ENCODE results near the gene RPL10L.

RPL10L gene

GRCh38 chr14:46663382-46663781, 11.8 kb upstream of the RPL10L start:
- no CpG with 5 or more reads among the region's 4 CpGs for WGBS (ENCODE audit: extremely low coverage, insufficient coverage, insufficient read length)
- no peak overlapping the region for H3K4me3 ChIP-seq (ENCODE audit: low read depth, low read length)
- H3K23ac ChIP-seq (ENCODE audit: low read length), result no peak overlapping the region
- no peaks in the 10 kb centered on the region for H3K9me3 ChIP-seq (ENCODE audit: insufficient read depth, low read depth, low read length)
- no peaks in the 10 kb centered on the region for H3K36me3 ChIP-seq (ENCODE audit: control insufficient read depth in 1 of 2, insufficient read depth in 2 of 2, low read length in 2 of 2)
- no peak overlapping the region for H4K8ac ChIP-seq (ENCODE audit: low read depth, low read length)
- no peak overlapping the region for H3K4me2 ChIP-seq (ENCODE audit: low read length)
- H3K4me1 ChIP-seq (ENCODE audit: control insufficient read depth in 1 of 2, insufficient read depth in 2 of 2, low read length in 2 of 2), result no peaks in the 10 kb centered on the region
- no peak overlapping the region for H4K12ac ChIP-seq (ENCODE audit: low read depth, low read length)
- H3K9ac ChIP-seq (ENCODE audit: low read length), result no peak overlapping the region
- no peak overlapping the region for H3K27ac ChIP-seq (ENCODE audit: low read depth, low read length)
- H3K27me3 ChIP-seq (ENCODE audit: insufficient read depth, low read length), result no peaks in the 10 kb centered on the region
- H3K4ac ChIP-seq (ENCODE audit: low read depth, low read length), result no peak overlapping the region
- no peak overlapping the region for H2BK12ac ChIP-seq (ENCODE audit: low read length)
- no peak overlapping the region for H2AK5ac ChIP-seq (ENCODE audit: low read length)
- DNase-seq, result no peak
- H3K79me2 ChIP-seq (ENCODE audit: control insufficient read depth, insufficient read depth, low read length, poor library complexity), result no peaks in the 10 kb centered on the region
- H2BK5ac ChIP-seq (ENCODE audit: low read depth, low read length, poor library complexity), result no peak overlapping the region
- no peak overlapping the region for H3K18ac ChIP-seq (ENCODE audit: low read length)
- no peak overlapping the region for H3K14ac ChIP-seq (ENCODE audit: low read length)
- no peak overlapping the region for H2BK120ac ChIP-seq (ENCODE audit: insufficient read depth, low read length, poor library complexity)
- H2AFZ ChIP-seq (ENCODE audit: insufficient read depth, low read length, poor library complexity), result no peak overlapping the region
- no peak overlapping the region for H4K91ac ChIP-seq (ENCODE audit: low read depth, low read length)
- no peaks in the 10 kb centered on the region for H3K79me1 ChIP-seq (ENCODE audit: low read length)

- H3K27me3 ChIP-seq (ENCODE audit: insufficient read depth, low read length), result no peaks in the 10 kb centered on the region
- H3K36me3 ChIP-seq (ENCODE audit: control insufficient read depth in 1 of 2, insufficient read depth in 2 of 2, low read length in 2 of 2), result no peaks in the 10 kb centered on the region
- H3K4me3 ChIP-seq (ENCODE audit: low read depth, low read length), result no peak overlapping the region
- no peak overlapping the region for H4K8ac ChIP-seq (ENCODE audit: low read depth, low read length)
- no peak for DNase-seq
- WGBS (ENCODE audit: extremely low coverage, insufficient coverage, insufficient read length), result no CpG with 5 or more reads among the region's 1 CpG
- no peak overlapping the region for H3K4me2 ChIP-seq (ENCODE audit: low read length)
- no peak overlapping the region for H2AFZ ChIP-seq (ENCODE audit: insufficient read depth, low read length, poor library complexity)
- no peak overlapping the region for H3K9ac ChIP-seq (ENCODE audit: low read length)
- no peaks in the 10 kb centered on the region for H3K79me1 ChIP-seq (ENCODE audit: low read length)
- H3K4ac ChIP-seq (ENCODE audit: low read depth, low read length), result no peak overlapping the region
- H2BK5ac ChIP-seq (ENCODE audit: low read depth, low read length, poor library complexity), result no peak overlapping the region
- no peak overlapping the region for H2BK120ac ChIP-seq (ENCODE audit: insufficient read depth, low read length, poor library complexity)
- H3K14ac ChIP-seq (ENCODE audit: low read length), result no peak overlapping the region
- no peak overlapping the region for H4K91ac ChIP-seq (ENCODE audit: low read depth, low read length)
- no peak overlapping the region for H3K23ac ChIP-seq (ENCODE audit: low read length)
- H3K4me1 ChIP-seq (ENCODE audit: control insufficient read depth in 1 of 2, insufficient read depth in 2 of 2, low read length in 2 of 2), result no peaks in the 10 kb centered on the region
- H2BK12ac ChIP-seq (ENCODE audit: low read length), result no peak overlapping the region
- H3K27ac ChIP-seq (ENCODE audit: low read depth, low read length), result no peak overlapping the region
- no peak overlapping the region for H3K18ac ChIP-seq (ENCODE audit: low read length)
- H3K9me3 ChIP-seq (ENCODE audit: insufficient read depth, low read depth, low read length), result no peaks in the 10 kb centered on the region
- H2AK5ac ChIP-seq (ENCODE audit: low read length), result no peak overlapping the region
- no peak overlapping the region for H4K12ac ChIP-seq (ENCODE audit: low read depth, low read length)
- no peaks in the 10 kb centered on the region for H3K79me2 ChIP-seq (ENCODE audit: control insufficient read depth, insufficient read depth, low read length, poor library complexity)
These were observed 10.1 kb upstream of the RPL10L start for GRCh38 chr14:46661728-46662127.

- Histone ChIP-seq H3K4me2 (ENCODE audit: low read length) (no peak overlapping the region), H2AK5ac (ENCODE audit: low read length) (no peak overlapping the region), H3K27ac (ENCODE audit: low read depth, low read length) (no peak overlapping the region)
These were observed 1.6 kb upstream of the RPL10L start for GRCh38 chr14:46653031-46653755.

GRCh38 chr14:46646796-46647195, 4.8 kb downstream of the RPL10L start:
- no peaks in the 10 kb centered on the region for H3K4me1 ChIP-seq (ENCODE audit: control insufficient read depth in 1 of 2, insufficient read depth in 2 of 2, low read length in 2 of 2)
- no peak overlapping the region for H3K4me2 ChIP-seq (ENCODE audit: low read length)
- no peak overlapping the region for H4K8ac ChIP-seq (ENCODE audit: low read depth, low read length)
- H2BK120ac ChIP-seq (ENCODE audit: insufficient read depth, low read length, poor library complexity), result no peak overlapping the region
- H3K27me3 ChIP-seq (ENCODE audit: insufficient read depth, low read length), result no peaks in the 10 kb centered on the region
- H2BK5ac ChIP-seq (ENCODE audit: low read depth, low read length, poor library complexity), result no peak overlapping the region
- H3K23ac ChIP-seq (ENCODE audit: low read length), result no peak overlapping the region
- no peak overlapping the region for H3K4ac ChIP-seq (ENCODE audit: low read depth, low read length)
- H2BK12ac ChIP-seq (ENCODE audit: low read length), result no peak overlapping the region
- H2AK5ac ChIP-seq (ENCODE audit: low read length), result no peak overlapping the region
- no peak overlapping the region for H3K9ac ChIP-seq (ENCODE audit: low read length)
- H3K36me3 ChIP-seq (ENCODE audit: control insufficient read depth in 1 of 2, insufficient read depth in 2 of 2, low read length in 2 of 2), result no peaks in the 10 kb centered on the region
- H3K79me2 ChIP-seq (ENCODE audit: control insufficient read depth, insufficient read depth, low read length, poor library complexity), result no peaks in the 10 kb centered on the region
- H3K79me1 ChIP-seq (ENCODE audit: low read length), result no peaks in the 10 kb centered on the region
- no peak overlapping the region for H2AFZ ChIP-seq (ENCODE audit: insufficient read depth, low read length, poor library complexity)
- H4K91ac ChIP-seq (ENCODE audit: low read depth, low read length), result no peak overlapping the region
- H3K9me3 ChIP-seq (ENCODE audit: insufficient read depth, low read depth, low read length), result peaks cover 2% of the 10 kb centered on the region
- H4K12ac ChIP-seq (ENCODE audit: low read depth, low read length), result no peak overlapping the region
- no peak overlapping the region for H3K18ac ChIP-seq (ENCODE audit: low read length)
- H3K14ac ChIP-seq (ENCODE audit: low read length), result no peak overlapping the region
- no peak for DNase-seq
- no peak overlapping the region for H3K4me3 ChIP-seq (ENCODE audit: low read depth, low read length)
- H3K27ac ChIP-seq (ENCODE audit: low read depth, low read length), result no peak overlapping the region

More at GRCh38 chr14:46653031-46653755, 1.6 kb upstream of the RPL10L start:
- DNase-seq, result no peak
- no peaks in the 10 kb centered on the region for H3K79me1 ChIP-seq (ENCODE audit: low read length)
- no peak overlapping the region for H3K23ac ChIP-seq (ENCODE audit: low read length)
- H2BK5ac ChIP-seq (ENCODE audit: low read depth, low read length, poor library complexity), result no peak overlapping the region
- no peaks in the 10 kb centered on the region for H3K27me3 ChIP-seq (ENCODE audit: insufficient read depth, low read length)
- H2AFZ ChIP-seq (ENCODE audit: insufficient read depth, low read length, poor library complexity), result no peak overlapping the region
- H3K9me3 ChIP-seq (ENCODE audit: insufficient read depth, low read depth, low read length), result peaks cover 2% of the 10 kb centered on the region
- no peak overlapping the region for H4K8ac ChIP-seq (ENCODE audit: low read depth, low read length)
- no peak overlapping the region for H3K9ac ChIP-seq (ENCODE audit: low read length)
- H2BK120ac ChIP-seq (ENCODE audit: insufficient read depth, low read length, poor library complexity), result no peak overlapping the region
- no peak overlapping the region for H3K18ac ChIP-seq (ENCODE audit: low read length)
- no peak overlapping the region for H3K4ac ChIP-seq (ENCODE audit: low read depth, low read length)
- no peak overlapping the region for H3K4me3 ChIP-seq (ENCODE audit: low read depth, low read length)
- H3K36me3 ChIP-seq (ENCODE audit: control insufficient read depth in 1 of 2, insufficient read depth in 2 of 2, low read length in 2 of 2), result no peaks in the 10 kb centered on the region
- H3K14ac ChIP-seq (ENCODE audit: low read length), result no peak overlapping the region
- no peak overlapping the region for H4K12ac ChIP-seq (ENCODE audit: low read depth, low read length)
- no peaks in the 10 kb centered on the region for H3K4me1 ChIP-seq (ENCODE audit: control insufficient read depth in 1 of 2, insufficient read depth in 2 of 2, low read length in 2 of 2)
- H4K91ac ChIP-seq (ENCODE audit: low read depth, low read length), result no peak overlapping the region
- no peak overlapping the region for H2BK12ac ChIP-seq (ENCODE audit: low read length)
- no peaks in the 10 kb centered on the region for H3K79me2 ChIP-seq (ENCODE audit: control insufficient read depth, insufficient read depth, low read length, poor library complexity)
